Heart right ventricle (tissue), 16 donors: ENCODE results near the gene S1PR1. TPM values are rescaled to one million over a fixed set of nuclear protein-coding genes. Genes with fewer than 3 reads are reported as not detected.

ENCODE experiments used
- ATAC-seq, 8 donors: fragments of 200-7000 bp; cut with Tn5 transposase; one replicate each; pipeline ENCODE4 v1.9.1; 2020; ENCODE audit warnings: mild to moderate bottlenecking in 8 of 8, moderate library complexity in 8 of 8, moderate number of reproducible peaks in 1 of 8
- DNase-seq, 2 donors: peaks; one replicate each; pipeline ENCODE4 v3.0.0-alpha.2; 2020
- H3K27ac ChIP-seq, 10 donors: fragments of 200-600 bp; sonication (generic) in 2 of 10; one replicate each; pipeline versions ENCODE4 v1.5.0 to v1.8.0; 2020 to 2022; ENCODE audit warnings: mild to moderate bottlenecking in 3 of 10
- H3K27me3 ChIP-seq, 7 donors: fragments of 200-600 bp; one replicate each; pipeline ENCODE4 v1.8.0; 2021 to 2022; ENCODE audit warnings: mild to moderate bottlenecking in 2 of 7
- H3K36me3 ChIP-seq, 9 donors: fragments of 200-600 bp; sonication (generic) in 1 of 9; one replicate each; pipeline versions ENCODE4 v1.5.0 to v1.8.0; 2020 to 2022; ENCODE audit warnings: mild to moderate bottlenecking in 2 of 9
- H3K4me1 ChIP-seq, 9 donors: fragments of 200-600 bp; sonication (generic) in 1 of 9; one replicate each; pipeline versions ENCODE4 v1.5.0 to v1.8.0; 2020 to 2022; ENCODE audit warnings: mild to moderate bottlenecking in 4 of 9
- H3K4me3 ChIP-seq, 10 donors: fragments of 200-600 bp; sonication (generic) in 2 of 10; one replicate each; pipeline versions ENCODE4 v1.5.0 to v1.8.0; 2020 to 2022; ENCODE audit warnings: mild to moderate bottlenecking in 7 of 10, moderate library complexity in 2 of 10
- H3K9me3 ChIP-seq, 11 donors: fragments of 200-600 bp in 10 of 11; sonication (generic) in 2 of 11; one replicate each; pipeline versions ENCODE4 v1.5.0 to v1.8.0; 2013 to 2022; ENCODE audit warnings: mild to moderate bottlenecking in 2 of 11, control low read depth in 1 of 11, moderate library complexity in 1 of 11
- WGBS, 2 donors: extraction: QIAGEN DNeasy Blood & Tissue Kit; methylation state at CpG; one replicate each; pipeline ENCODE4 v1.1.7; 2013; ENCODE audit warnings: inconsistent platforms in 1 of 2; 5-methylcytosine and 5-hydroxymethylcytosine counted together
- intact Hi-C, 10 donors: fragments of 100-400 bp; cut with DNase I; formaldehyde crosslinking; loops; one replicate each; pipeline versions ENCODE4 v1.11.1 to v1.14.2; 2022
- polyA plus RNA-seq, 2 donors: library from polyadenylated mRNA; stranded (reverse); fragments of 200-250 nt; gene quantifications; one replicate each; pipeline ENCODE4 v1.2.3, GENCODE V29; 2013
- total RNA-seq, 10 donors: library from RNA; stranded (reverse); fragmentation: NEBNext Ultra II Directional in 3 of 10; extraction: Animal tissue kit (Norgen Biotek cat#: 25700) in 3 of 10; gene quantifications; one replicate each; pipeline versions ENCODE4 v1.2.1 to v1.2.4, GENCODE V29; 2021 to 2023
- TF ChIP-seq, protein P1 (sequence below), 9 donors: fragments of 200-600 bp; sonication (generic) in 2 of 9; IDR thresholded peaks; one replicate each; pipeline versions ENCODE4 v1.5.0 to v1.8.0; 2021 to 2022; ENCODE audit warnings: antibody characterized with exemption in 9 of 9, mild to moderate bottlenecking in 5 of 9, moderate library complexity in 1 of 9
- donor health status: Arrhythmogenic right ventricular cardiomyopathy.
- donor health status: ischemic (EF 13 %, LVEDD 7.1; RV severe dilation, severe dysfunction).
- donor health status: healthy with polysubstance abuse.
- donor health status: DM: no; HTN: yes; CAD: no.
- donor health status: DM: no; HTN: no; CAD: no.
- donor health status: ischemic (EF 25% LVEDD 6.9; RV normal size, moderate dysfunction).
- donor health status: ischemic (EF 25% LVEDD 5.7; RV mildly dilated, moderate dysfunction).
- donor health status: healthy.
- donor health status: DM: yes; HTN: yes; CAD: no.
- donor health status: Ischemic cardiomyopathy.
- donor health status: ischemic (EF 35%, LVEDD 5.7; RV mildly dilated, moderate dysfunction).
- donor health status: nonischemic (EF 11% LVEDD 7.7; RV severe dilation, severe dysfunction).
- donor health status: DM: yes; HTN: yes; CAD: no.
- donor health status: PGD.
- donor health status: ischemic (EF 29% LVEDD 5.4; RV normal size, mild dysfunction).
- donor health status: nonischemic (EF 23%, LVEDD 6.1; RV moderate dilation, normal function).

The S1PR1 gene
- total and polyA plus RNA-seq, 12 donors: 37.4 to 82.2 (median 53.2) TPM

DNA sequence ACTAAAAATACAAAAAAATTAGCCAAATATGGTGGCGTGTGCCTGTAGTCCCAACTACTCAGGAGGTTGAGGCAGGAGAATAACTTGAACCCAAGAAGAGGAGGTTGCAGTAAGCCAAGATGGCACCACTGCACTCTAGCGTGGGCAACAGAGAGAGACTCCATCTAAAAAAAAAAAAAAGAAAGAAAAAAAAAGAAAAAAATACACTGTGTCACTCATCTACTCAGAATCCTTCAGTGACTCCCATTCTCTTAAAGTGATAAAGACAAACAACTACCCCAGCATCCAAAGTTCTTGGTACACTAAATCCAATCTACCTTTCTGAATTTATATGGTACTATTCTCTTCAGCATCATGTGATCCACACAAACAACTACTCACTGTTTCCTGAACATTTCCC is 40.2 kb upstream of the S1PR1 start:
- Histone ChIP-seq H3K27ac (no peak overlapping the region), H3K4me3 (no peak overlapping the region), H3K4me1 (peaks cover 0 to 17% (median 0%) of the 10 kb centered on the region in 9 donors), H3K9me3 (no peaks in the 10 kb centered on the region), H3K36me3 (no peaks in the 10 kb centered on the region), H3K27me3 (no peaks in the 10 kb centered on the region)
- WGBS, 2 donors: 97 to 100% methylated on average over 2 of the region's 2 CpGs
- no peak for DNase-seq
- intact Hi-C loops: no loop called here
- TF ChIP-seq, protein P1, sequence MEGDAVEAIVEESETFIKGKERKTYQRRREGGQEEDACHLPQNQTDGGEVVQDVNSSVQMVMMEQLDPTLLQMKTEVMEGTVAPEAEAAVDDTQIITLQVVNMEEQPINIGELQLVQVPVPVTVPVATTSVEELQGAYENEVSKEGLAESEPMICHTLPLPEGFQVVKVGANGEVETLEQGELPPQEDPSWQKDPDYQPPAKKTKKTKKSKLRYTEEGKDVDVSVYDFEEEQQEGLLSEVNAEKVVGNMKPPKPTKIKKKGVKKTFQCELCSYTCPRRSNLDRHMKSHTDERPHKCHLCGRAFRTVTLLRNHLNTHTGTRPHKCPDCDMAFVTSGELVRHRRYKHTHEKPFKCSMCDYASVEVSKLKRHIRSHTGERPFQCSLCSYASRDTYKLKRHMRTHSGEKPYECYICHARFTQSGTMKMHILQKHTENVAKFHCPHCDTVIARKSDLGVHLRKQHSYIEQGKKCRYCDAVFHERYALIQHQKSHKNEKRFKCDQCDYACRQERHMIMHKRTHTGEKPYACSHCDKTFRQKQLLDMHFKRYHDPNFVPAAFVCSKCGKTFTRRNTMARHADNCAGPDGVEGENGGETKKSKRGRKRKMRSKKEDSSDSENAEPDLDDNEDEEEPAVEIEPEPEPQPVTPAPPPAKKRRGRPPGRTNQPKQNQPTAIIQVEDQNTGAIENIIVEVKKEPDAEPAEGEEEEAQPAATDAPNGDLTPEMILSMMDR (IDR thresholded peaks at IDR 0.05): no peak
- ATAC-seq: no peak

- TF ChIP-seq, protein P1 (IDR thresholded peaks at IDR 0.05): no peak
- H3K27ac ChIP-seq: no peak overlapping the region
- ATAC-seq: peak in 2 of 8 donors; percentile 27 to 54
- WGBS, 2 donors: 80 to 87% methylated on average over 8 of the region's 8 CpGs
- peaks cover 0 to 14% (median 7%) of the 10 kb centered on the region in 9 donors for H3K4me1 ChIP-seq
- intact Hi-C loops: no loop called here
- no peak for DNase-seq
- no peaks in the 10 kb centered on the region for H3K9me3 ChIP-seq
- no peak overlapping the region for H3K4me3 ChIP-seq
- H3K36me3 ChIP-seq: no peaks in the 10 kb centered on the region
- H3K27me3 ChIP-seq: no peaks in the 10 kb centered on the region
Observed at GRCh38 chr1:101198842-101199636, 37.8 kb upstream of the S1PR1 start.

DNA sequence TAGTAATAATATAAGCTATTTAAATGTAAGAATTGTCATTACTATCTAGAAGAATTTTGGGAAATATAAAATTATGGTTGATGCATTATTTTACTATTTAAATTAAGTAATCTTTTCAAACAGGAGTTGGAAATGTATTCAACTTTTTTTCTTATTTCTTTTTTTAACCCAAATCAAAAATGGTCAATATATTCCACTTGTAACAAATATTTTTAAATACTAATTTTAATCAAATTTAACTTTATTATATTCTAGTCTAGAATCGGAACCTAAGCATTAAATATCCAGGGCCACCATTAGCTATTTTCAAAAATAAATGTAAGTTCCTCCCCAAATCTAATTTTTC is 37.2 kb upstream of the S1PR1 start:
- DNase-seq: no peak
- Histone ChIP-seq H3K4me1 (peaks cover 0 to 13% (median 11%) of the 10 kb centered on the region in 9 donors), H3K27ac (no peak overlapping the region), H3K4me3 (no peak overlapping the region), H3K36me3 (no peaks in the 10 kb centered on the region), H3K27me3 (no peaks in the 10 kb centered on the region), H3K9me3 (no peaks in the 10 kb centered on the region)
- WGBS, 2 donors: 94 to 100% methylated on average over 1 of the region's 1 CpG
- ATAC-seq: no peak
- TF ChIP-seq, protein P1 (IDR thresholded peaks at IDR 0.05): no peak
- intact Hi-C loops: no loop called here

DNA sequence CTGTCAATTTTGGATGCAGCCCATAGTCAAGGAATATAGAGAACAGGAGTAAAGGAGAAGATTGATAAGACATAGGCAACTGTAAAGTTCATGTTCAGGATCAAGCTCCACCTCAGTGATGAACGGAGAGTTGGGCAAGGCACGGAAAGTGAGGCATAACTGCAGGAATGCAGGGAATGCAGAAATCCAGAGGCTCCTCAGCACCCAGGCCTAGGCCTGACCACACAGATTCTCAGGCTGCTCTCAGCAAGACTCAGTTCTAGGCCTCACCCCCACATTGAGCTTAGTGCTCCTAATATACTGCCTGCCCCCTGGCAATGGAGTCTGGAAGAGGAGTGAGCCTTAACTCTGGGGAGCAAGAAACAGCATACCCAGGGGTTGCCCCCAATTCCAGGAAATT is 36.3 kb upstream of the S1PR1 start:
- no peaks in the 10 kb centered on the region for H3K36me3 ChIP-seq
- peaks cover 0 to 13% (median 12%) of the 10 kb centered on the region in 9 donors for H3K4me1 ChIP-seq
- H3K27ac ChIP-seq: no peak overlapping the region
- H3K4me3 ChIP-seq: no peak overlapping the region
- no peak for ATAC-seq
- H3K27me3 ChIP-seq: no peaks in the 10 kb centered on the region
- intact Hi-C loops: no loop called here
- H3K9me3 ChIP-seq: no peaks in the 10 kb centered on the region
- DNase-seq: no peak
- 72 to 86% methylated on average over 2 of the region's 2 CpGs for WGBS, 2 donors
- TF ChIP-seq, protein P1 (IDR thresholded peaks at IDR 0.05): no peak
